GM12878 (cell line): ENCODE measurements around the gene C6orf62. TPM values are rescaled to one million over a fixed set of nuclear protein-coding genes. Genes with fewer than 3 reads are reported as not detected.

Experiments used
- FOXK2 ChIP-seq: fragments of 450-650 bp; IDR thresholded peaks from 2 replicates; pipeline ENCODE4 v1.6.1; 2017; ENCODE audit warnings: mild to moderate bottlenecking, moderate library complexity
- NR2C1 ChIP-seq: fragments of 450-650 bp; IDR thresholded peaks from 2 replicates; pipeline ENCODE4 v1.6.1; 2017; ENCODE audit warnings: antibody characterized with exemption, mild to moderate bottlenecking, moderate library complexity
- polyA plus RNA-seq, 11 experiments: library from polyadenylated mRNA; depleted of rRNA in 4 of 11; unstranded in 6 of 11; stranded (reverse) in 5 of 11; fragments of >200 nt; fragmentation: Nextera tagmentation in 4 of 11; fragmentation: Illumina TruSeq in 1 of 11; extraction: Ambion mirVana in 4 of 11; extraction: Trizol in 1 of 11; gene quantifications; 1 replicate in 1 of 11; 2 replicates in 10 of 11; pipeline versions ENCODE4 v1.2.1 to v1.2.3, GENCODE V29; 2011 to 2016; ENCODE audit warnings: inconsistent platforms in 2 of 11, missing spikeins in 2 of 11, low read depth in 1 of 11
- total RNA-seq, 4 experiments: library from RNA; depleted of rRNA in 3 of 4; stranded (reverse); fragments of >200 nt in 3 of 4; fragmentation: Illumina TruSeq in 1 of 4; extraction: Trizol in 1 of 4; gene quantifications; 2 replicates each; pipeline versions ENCODE4 v1.2.1 to v1.2.3, GENCODE V29; 2013 to 2021
- TF ChIP-seq, protein P1 (sequence below): fragments of 450-650 bp; IDR thresholded peaks from 2 replicates; pipeline ENCODE4 v1.6.1; 2017; ENCODE audit warnings: mild to moderate bottlenecking, moderate library complexity
- TF ChIP-seq, protein P2 (sequence below): fragments of 450-650 bp; IDR thresholded peaks from 2 replicates; pipeline ENCODE4 v1.6.1; 2014; ENCODE audit warnings: mild to moderate bottlenecking
- TF ChIP-seq, protein P3 (sequence below): IDR thresholded peaks from 2 replicates; pipeline ENCODE4 v1.6.1; 2012; ENCODE audit warnings: improper control_type of control experiment, low read depth, low read length; ENCODE audit not compliant: insufficient replicate concordance

C6orf62 gene
- total and polyA plus RNA-seq, 10 of the 15 experiments (the other 5 are each of a cell fraction or from before 2014, with no cell fraction given): 55.6 to 565 (median 126) TPM

DNA sequence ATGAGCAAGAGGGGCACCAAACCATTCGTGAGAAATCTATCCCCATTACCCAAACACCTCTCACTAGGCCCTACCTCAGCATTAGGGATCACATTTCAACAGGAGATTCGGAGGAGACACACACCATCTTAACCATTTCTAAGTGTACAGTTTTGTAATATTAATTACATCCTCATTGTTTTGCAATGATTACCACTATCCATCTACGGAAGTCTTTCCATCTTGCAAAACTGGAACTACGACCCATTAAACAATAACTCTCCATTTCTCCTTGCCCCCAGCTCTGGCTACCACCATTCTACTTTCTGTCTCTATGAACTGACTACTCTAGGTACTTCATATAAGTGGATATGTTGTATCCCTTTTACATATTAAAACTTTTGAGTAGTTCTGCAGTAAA is 32.0 kb downstream of the C6orf62 start (continued):
- TF ChIP-seq, protein P1, sequence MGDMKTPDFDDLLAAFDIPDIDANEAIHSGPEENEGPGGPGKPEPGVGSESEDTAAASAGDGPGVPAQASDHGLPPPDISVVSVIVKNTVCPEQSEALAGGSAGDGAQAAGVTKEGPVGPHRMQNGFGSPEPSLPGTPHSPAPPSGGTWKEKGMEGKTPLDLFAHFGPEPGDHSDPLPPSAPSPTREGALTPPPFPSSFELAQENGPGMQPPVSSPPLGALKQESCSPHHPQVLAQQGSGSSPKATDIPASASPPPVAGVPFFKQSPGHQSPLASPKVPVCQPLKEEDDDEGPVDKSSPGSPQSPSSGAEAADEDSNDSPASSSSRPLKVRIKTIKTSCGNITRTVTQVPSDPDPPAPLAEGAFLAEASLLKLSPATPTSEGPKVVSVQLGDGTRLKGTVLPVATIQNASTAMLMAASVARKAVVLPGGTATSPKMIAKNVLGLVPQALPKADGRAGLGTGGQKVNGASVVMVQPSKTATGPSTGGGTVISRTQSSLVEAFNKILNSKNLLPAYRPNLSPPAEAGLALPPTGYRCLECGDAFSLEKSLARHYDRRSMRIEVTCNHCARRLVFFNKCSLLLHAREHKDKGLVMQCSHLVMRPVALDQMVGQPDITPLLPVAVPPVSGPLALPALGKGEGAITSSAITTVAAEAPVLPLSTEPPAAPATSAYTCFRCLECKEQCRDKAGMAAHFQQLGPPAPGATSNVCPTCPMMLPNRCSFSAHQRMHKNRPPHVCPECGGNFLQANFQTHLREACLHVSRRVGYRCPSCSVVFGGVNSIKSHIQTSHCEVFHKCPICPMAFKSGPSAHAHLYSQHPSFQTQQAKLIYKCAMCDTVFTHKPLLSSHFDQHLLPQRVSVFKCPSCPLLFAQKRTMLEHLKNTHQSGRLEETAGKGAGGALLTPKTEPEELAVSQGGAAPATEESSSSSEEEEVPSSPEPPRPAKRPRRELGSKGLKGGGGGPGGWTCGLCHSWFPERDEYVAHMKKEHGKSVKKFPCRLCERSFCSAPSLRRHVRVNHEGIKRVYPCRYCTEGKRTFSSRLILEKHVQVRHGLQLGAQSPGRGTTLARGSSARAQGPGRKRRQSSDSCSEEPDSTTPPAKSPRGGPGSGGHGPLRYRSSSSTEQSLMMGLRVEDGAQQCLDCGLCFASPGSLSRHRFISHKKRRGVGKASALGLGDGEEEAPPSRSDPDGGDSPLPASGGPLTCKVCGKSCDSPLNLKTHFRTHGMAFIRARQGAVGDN: no peak
- TF ChIP-seq NR2C1 (no peak), FOXK2 (no peak)
- TF ChIP-seq, protein P2, sequence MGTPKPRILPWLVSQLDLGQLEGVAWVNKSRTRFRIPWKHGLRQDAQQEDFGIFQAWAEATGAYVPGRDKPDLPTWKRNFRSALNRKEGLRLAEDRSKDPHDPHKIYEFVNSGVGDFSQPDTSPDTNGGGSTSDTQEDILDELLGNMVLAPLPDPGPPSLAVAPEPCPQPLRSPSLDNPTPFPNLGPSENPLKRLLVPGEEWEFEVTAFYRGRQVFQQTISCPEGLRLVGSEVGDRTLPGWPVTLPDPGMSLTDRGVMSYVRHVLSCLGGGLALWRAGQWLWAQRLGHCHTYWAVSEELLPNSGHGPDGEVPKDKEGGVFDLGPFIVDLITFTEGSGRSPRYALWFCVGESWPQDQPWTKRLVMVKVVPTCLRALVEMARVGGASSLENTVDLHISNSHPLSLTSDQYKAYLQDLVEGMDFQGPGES: no peak
- TF ChIP-seq, protein P3, sequence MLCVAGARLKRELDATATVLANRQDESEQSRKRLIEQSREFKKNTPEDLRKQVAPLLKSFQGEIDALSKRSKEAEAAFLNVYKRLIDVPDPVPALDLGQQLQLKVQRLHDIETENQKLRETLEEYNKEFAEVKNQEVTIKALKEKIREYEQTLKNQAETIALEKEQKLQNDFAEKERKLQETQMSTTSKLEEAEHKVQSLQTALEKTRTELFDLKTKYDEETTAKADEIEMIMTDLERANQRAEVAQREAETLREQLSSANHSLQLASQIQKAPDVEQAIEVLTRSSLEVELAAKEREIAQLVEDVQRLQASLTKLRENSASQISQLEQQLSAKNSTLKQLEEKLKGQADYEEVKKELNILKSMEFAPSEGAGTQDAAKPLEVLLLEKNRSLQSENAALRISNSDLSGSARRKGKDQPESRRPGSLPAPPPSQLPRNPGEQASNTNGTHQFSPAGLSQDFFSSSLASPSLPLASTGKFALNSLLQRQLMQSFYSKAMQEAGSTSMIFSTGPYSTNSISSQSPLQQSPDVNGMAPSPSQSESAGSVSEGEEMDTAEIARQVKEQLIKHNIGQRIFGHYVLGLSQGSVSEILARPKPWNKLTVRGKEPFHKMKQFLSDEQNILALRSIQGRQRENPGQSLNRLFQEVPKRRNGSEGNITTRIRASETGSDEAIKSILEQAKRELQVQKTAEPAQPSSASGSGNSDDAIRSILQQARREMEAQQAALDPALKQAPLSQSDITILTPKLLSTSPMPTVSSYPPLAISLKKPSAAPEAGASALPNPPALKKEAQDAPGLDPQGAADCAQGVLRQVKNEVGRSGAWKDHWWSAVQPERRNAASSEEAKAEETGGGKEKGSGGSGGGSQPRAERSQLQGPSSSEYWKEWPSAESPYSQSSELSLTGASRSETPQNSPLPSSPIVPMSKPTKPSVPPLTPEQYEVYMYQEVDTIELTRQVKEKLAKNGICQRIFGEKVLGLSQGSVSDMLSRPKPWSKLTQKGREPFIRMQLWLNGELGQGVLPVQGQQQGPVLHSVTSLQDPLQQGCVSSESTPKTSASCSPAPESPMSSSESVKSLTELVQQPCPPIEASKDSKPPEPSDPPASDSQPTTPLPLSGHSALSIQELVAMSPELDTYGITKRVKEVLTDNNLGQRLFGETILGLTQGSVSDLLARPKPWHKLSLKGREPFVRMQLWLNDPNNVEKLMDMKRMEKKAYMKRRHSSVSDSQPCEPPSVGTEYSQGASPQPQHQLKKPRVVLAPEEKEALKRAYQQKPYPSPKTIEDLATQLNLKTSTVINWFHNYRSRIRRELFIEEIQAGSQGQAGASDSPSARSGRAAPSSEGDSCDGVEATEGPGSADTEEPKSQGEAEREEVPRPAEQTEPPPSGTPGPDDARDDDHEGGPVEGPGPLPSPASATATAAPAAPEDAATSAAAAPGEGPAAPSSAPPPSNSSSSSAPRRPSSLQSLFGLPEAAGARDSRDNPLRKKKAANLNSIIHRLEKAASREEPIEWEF: no peak
